H1 (cell line): ENCODE measurements around the gene RND2. TPM values are rescaled to one million over a fixed set of nuclear protein-coding genes. Genes with fewer than 3 reads are reported as not detected.

Experiments used
- CTCF ChIA-PET: fragments of 300-600 bp; sonication (Branson Sonifier 250); formaldehyde crosslinking; loops from one replicate; lab custom pipeline; 2021; ENCODE audit not compliant: partially characterized antibody; lab: Charles Lee
- POLR2A ChIA-PET: fragments of 300-600 bp; sonication (Branson Sonifier 250); formaldehyde crosslinking; loops from one replicate; lab custom pipeline; 2021; ENCODE audit warnings: inconsistent platforms; ENCODE audit not compliant: partially characterized antibody; lab: Charles Lee
- DNase-seq, 2 experiments: peaks; one replicate each; pipeline versions ENCODE4 v3.0.0 to v3.0.0-alpha.2; 2010 to 2022; ENCODE audit warnings: low spot score in 2 of 2, low read depth in 1 of 2, mixed read lengths in 1 of 2
- FAIRE-seq: peaks from 2 replicates; lab custom pipeline; 2011; peaks lifted over from hg19 to GRCh38; lab: Jason Lieb, UNC
- H2AFZ ChIP-seq: 2 replicates; pipeline ENCODE4 v1.8.1; 2012; ENCODE audit warnings: low read length, inconsistent platforms
- H2AK5ac ChIP-seq: 2 replicates; pipeline ENCODE4 v1.6.1; 2013; ENCODE audit warnings: low read depth, low read length
- H2BK120ac ChIP-seq: replicated peaks from 2 replicates; pipeline ENCODE3; 2013; ENCODE audit warnings: low read depth, low read length, inconsistent platforms
- H2BK12ac ChIP-seq: 2 replicates; pipeline ENCODE4 v1.6.1; 2013; ENCODE audit warnings: low read depth, low read length
- H2BK15ac ChIP-seq: 2 replicates; pipeline ENCODE4 v1.6.1; 2013; ENCODE audit warnings: low read length
- H2BK20ac ChIP-seq: 2 replicates; pipeline ENCODE4 v1.6.1; 2013; ENCODE audit warnings: low read length
- H2BK5ac ChIP-seq: 2 replicates; pipeline ENCODE4 v1.6.1; 2013; ENCODE audit warnings: low read depth, low read length
- H3K14ac ChIP-seq: 2 replicates; pipeline ENCODE4 v1.6.1; 2013; ENCODE audit warnings: inconsistent platforms; ENCODE audit not compliant: insufficient read length
- H3K18ac ChIP-seq: 2 replicates; pipeline ENCODE4 v1.6.1; 2013; ENCODE audit warnings: low read length; ENCODE audit errors: extremely low read depth
- H3K23ac ChIP-seq: 2 replicates; pipeline ENCODE4 v1.6.1; 2013; ENCODE audit warnings: inconsistent platforms; ENCODE audit not compliant: insufficient read length
- H3K23me2 ChIP-seq: 2 replicates; pipeline ENCODE4 v1.6.1; 2013; ENCODE audit warnings: low read depth, low read length
- H3K27ac ChIP-seq: 2 replicates; pipeline ENCODE4 v1.6.1; 2011; ENCODE audit warnings: low read depth, low read length, inconsistent platforms
- H3K27me3 ChIP-seq, 4 experiments: replicated peaks in 1 of 4; 1 replicate in 1 of 4; 2 replicates in 3 of 4; pipeline versions ENCODE4 v1.6.1 to v1.8.1; 2011 to 2013; ENCODE audit warnings: low read length in 3 of 4, mild to moderate bottlenecking in 3 of 4, inconsistent platforms in 2 of 4, mixed read lengths in 2 of 4, moderate library complexity in 1 of 4; ENCODE audit not compliant: control insufficient read depth in 3 of 4, insufficient read depth in 3 of 4; ENCODE audit errors: extremely low read depth in 1 of 4
- H3K36me3 ChIP-seq, 4 experiments: 2 replicates each; pipeline versions ENCODE4 v1.6.1 to v1.8.1; 2011 to 2013; ENCODE audit warnings: mild to moderate bottlenecking in 4 of 4, low read length in 3 of 4, moderate library complexity in 2 of 4, control low read depth in 1 of 4, inconsistent platforms in 1 of 4; ENCODE audit not compliant: insufficient read depth in 4 of 4, control insufficient read depth in 2 of 4
- H3K4ac ChIP-seq: replicated peaks from 2 replicates; pipeline ENCODE3; 2013; ENCODE audit warnings: low read length, low read depth, mixed read lengths, inconsistent platforms; ENCODE audit not compliant: insufficient read length
- H3K4me1 ChIP-seq, 4 experiments: replicated peaks in 1 of 4; 1 replicate in 1 of 4; 2 replicates in 3 of 4; pipeline versions ENCODE4 v1.6.1 to v1.8.1; 2011 to 2013; ENCODE audit warnings: low read length in 3 of 4, inconsistent platforms in 2 of 4, mixed read lengths in 1 of 4; ENCODE audit not compliant: insufficient read depth in 4 of 4, control insufficient read depth in 3 of 4
- H3K4me2 ChIP-seq, 2 experiments: 2 replicates each; pipeline versions ENCODE4 v1.6.1 to v1.8.1; 2011 to 2013; ENCODE audit warnings: low read depth in 2 of 2, low read length in 2 of 2, control low read depth in 1 of 2, inconsistent platforms in 1 of 2, mild to moderate bottlenecking in 1 of 2; ENCODE audit not compliant: insufficient read depth in 1 of 2
- H3K4me3 ChIP-seq, 4 experiments: fragments of 200-600, 300-600 bp in 1 of 4; sonication (generic), shearing (Covaris generic), sonication (Bioruptor Twin) in 1 of 4; 2 replicates each; pipeline versions ENCODE4 v1.5.1 to v1.8.1; 2011 to 2016; ENCODE audit warnings: low read length in 4 of 4, low read depth in 3 of 4, control low read depth in 2 of 4, inconsistent platforms in 2 of 4, mild to moderate bottlenecking in 2 of 4, mixed read lengths in 1 of 4, moderate library complexity in 1 of 4; ENCODE audit not compliant: insufficient read depth in 2 of 4; ENCODE audit errors: extremely low read depth in 1 of 4
- H3K56ac ChIP-seq: replicated peaks from 2 replicates; pipeline ENCODE3; 2013; ENCODE audit warnings: low read depth, mild to moderate bottlenecking, mixed read lengths, low read length, inconsistent platforms; ENCODE audit not compliant: insufficient read length
- H3K79me1 ChIP-seq: 2 replicates; pipeline ENCODE4 v1.6.1; 2013; ENCODE audit warnings: low read depth, low read length, control low read depth
- H3K79me2 ChIP-seq, 2 experiments: 2 replicates each; pipeline versions ENCODE4 v1.6.1 to v1.8.1; 2012 to 2013; ENCODE audit warnings: low read length in 2 of 2, mild to moderate bottlenecking in 2 of 2, inconsistent platforms in 1 of 2; ENCODE audit not compliant: insufficient read depth in 2 of 2, control insufficient read depth in 1 of 2
- H3K9ac ChIP-seq, 4 experiments: replicated peaks in 1 of 4; 1 replicate in 1 of 4; 2 replicates in 3 of 4; pipeline versions ENCODE4 v1.6.1 to v1.8.1; 2011 to 2013; ENCODE audit warnings: low read depth in 3 of 4, low read length in 3 of 4, control low read depth in 2 of 4, mild to moderate bottlenecking in 2 of 4, moderate library complexity in 2 of 4, inconsistent platforms in 1 of 4; ENCODE audit errors: extremely low read depth in 1 of 4
- H3K9me3 ChIP-seq, 2 experiments: 2 replicates each; pipeline versions ENCODE4 v1.6.1 to v1.8.1; 2012 to 2013; ENCODE audit warnings: mild to moderate bottlenecking in 2 of 2, moderate library complexity in 2 of 2, control low read depth in 1 of 2, inconsistent platforms in 1 of 2, low read depth in 1 of 2, low read length in 1 of 2, mixed read lengths in 1 of 2; ENCODE audit not compliant: insufficient read depth in 2 of 2
- H4K20me1 ChIP-seq, 2 experiments: replicated peaks in 1 of 2; 2 replicates each; pipeline versions ENCODE3 to v1.8.1; 2011 to 2013; ENCODE audit warnings: inconsistent platforms in 2 of 2, low read length in 2 of 2, mild to moderate bottlenecking in 1 of 2; ENCODE audit not compliant: insufficient read depth in 2 of 2, control insufficient read depth in 1 of 2
- H4K5ac ChIP-seq: 2 replicates; pipeline ENCODE4 v1.6.1; 2013; ENCODE audit warnings: low read length, low read depth, mixed read lengths, inconsistent platforms; ENCODE audit not compliant: insufficient read length
- H4K8ac ChIP-seq: 2 replicates; pipeline ENCODE4 v1.8.0; 2013; ENCODE audit warnings: mild to moderate bottlenecking, moderate library complexity, low read length, inconsistent platforms; ENCODE audit not compliant: insufficient read depth; ENCODE audit errors: extremely low read depth
- H4K91ac ChIP-seq: replicated peaks from 2 replicates; pipeline ENCODE3; 2013; ENCODE audit warnings: low read length, mixed read lengths, inconsistent platforms; ENCODE audit not compliant: insufficient read length
- ATF3 ChIP-seq: IDR thresholded peaks from 2 replicates; pipeline ENCODE4 v1.6.1; 2011; ENCODE audit warnings: low read depth, mild to moderate bottlenecking, low read length; ENCODE audit not compliant: insufficient read depth
- BRCA1 ChIP-seq: IDR thresholded peaks from 2 replicates; pipeline ENCODE4 v1.6.1; 2012; ENCODE audit warnings: low read depth, low read length, improper control_type of control experiment
- CHD1 ChIP-seq: IDR thresholded peaks from 2 replicates; pipeline ENCODE4 v1.6.1; 2012; ENCODE audit warnings: low read depth, low read length, improper control_type of control experiment
- EZH2 ChIP-seq: fragments of 200-600 bp; sonication (generic); IDR thresholded peaks from 2 replicates; pipeline ENCODE4 v1.7.1; 2012; ENCODE audit warnings: low read depth, mild to moderate bottlenecking, moderate library complexity, low read length, inconsistent platforms; ENCODE audit not compliant: severe bottlenecking
- JUN ChIP-seq: IDR thresholded peaks from 2 replicates; pipeline ENCODE4 v1.6.1; 2011; ENCODE audit warnings: low read depth, mild to moderate bottlenecking, improper control_type of control experiment, low read length
- KDM4A ChIP-seq: IDR thresholded peaks from one replicate; pipeline ENCODE4 v1.7.1; 2012; ENCODE audit warnings: low read depth, mild to moderate bottlenecking, moderate library complexity, low read length, inconsistent platforms; ENCODE audit not compliant: severe bottlenecking
- KDM5A ChIP-seq: fragments of 200-600 bp; IDR thresholded peaks from 2 replicates; pipeline ENCODE4 v1.7.1; 2012; ENCODE audit warnings: mild to moderate bottlenecking, low read length, inconsistent platforms, mixed read lengths
- MAFK ChIP-seq: IDR thresholded peaks from 2 replicates; pipeline ENCODE4 v1.6.1; 2012; ENCODE audit warnings: low read depth, mild to moderate bottlenecking, improper control_type of control experiment, low read length
- PHF8 ChIP-seq: fragments of 200-600 bp; sonication (generic); conservative IDR thresholded peaks from 2 replicates; pipeline ENCODE4 v1.7.1; 2012; ENCODE audit warnings: low read depth, mild to moderate bottlenecking, inconsistent platforms, low read length, moderate library complexity
- POLR2A ChIP-seq, 2 experiments: IDR thresholded peaks; 1 replicate in 1 of 2; 2 replicates in 1 of 2; pipeline ENCODE4 v1.6.1; 2011; ENCODE audit warnings: low read depth in 2 of 2, low read length in 2 of 2, mild to moderate bottlenecking in 2 of 2; ENCODE audit errors: control extremely low read depth in 1 of 2
- ZNF274 ChIP-seq: IDR thresholded peaks from 2 replicates; pipeline ENCODE4 v1.7.0; 2012; ENCODE audit warnings: low read length, borderline replicate concordance; ENCODE audit errors: extremely low read depth
- WGBS, 2 experiments: shearing (Covaris generic) in 1 of 2; methylation state at CpG; one replicate each; pipeline versions ENCODE4 v1.1.6 to v1.1.7; 2013 to 2015; ENCODE audit warnings: low lambda C conversion rate in 2 of 2, mixed read lengths in 2 of 2, inconsistent platforms in 1 of 2, low coverage in 1 of 2, missing lambda C conversion rate in 1 of 2; ENCODE audit not compliant: insufficient replicate concordance in 2 of 2, insufficient coverage in 1 of 2, insufficient read length in 1 of 2; ENCODE audit errors: extremely low coverage in 1 of 2, missing lambda C conversion rate in 1 of 2; 5-methylcytosine and 5-hydroxymethylcytosine counted together
- polyA plus RNA-seq, 7 experiments: library from polyadenylated mRNA; depleted of rRNA in 3 of 7; stranded (reverse) in 5 of 7; unstranded in 2 of 7; fragments of >200 nt in 5 of 7; fragments of 200-250 nt in 2 of 7; gene quantifications; 1 replicate in 5 of 7; 2 replicates in 1 of 7; 4 replicates in 1 of 7; pipeline versions ENCODE4 v1.2.1 to v1.2.3, GENCODE V29; 2011 to 2013; ENCODE audit warnings: missing spikeins in 2 of 7, mixed read lengths in 2 of 7
- total RNA-seq: library from RNA; stranded (reverse); fragmentation: NEBNext Ultra II Directional; extraction: Animal tissue kit (Norgen Biotek cat#: 25700); gene quantifications from 2 replicates; pipeline ENCODE4 v1.2.1, GENCODE V29; 2021
- TF ChIP-seq, protein P1 (sequence below): IDR thresholded peaks from 2 replicates; pipeline ENCODE4 v1.6.1; 2011; ENCODE audit warnings: low read length, improper control_type of control experiment

Gene RND2
- total and polyA plus RNA-seq, 2 of the 8 experiments (the other 6 are each of a cell fraction or from before 2014, with no cell fraction given): 51.3 to 61.4 TPM

- Histone ChIP-seq H3K79me2 (no peaks in the 10 kb centered on the region), H4K20me1 (no peaks in the 10 kb centered on the region), H2BK12ac (no peak overlapping the region), H3K4me2 (no peak overlapping the region), H2BK5ac (no peak overlapping the region), H4K8ac (no peak overlapping the region), H4K5ac (no peak overlapping the region), H3K56ac (no peak overlapping the region), H4K91ac (no peak overlapping the region), H3K9me3 (peaks cover 0 to 3% of the 10 kb centered on the region in 2 experiments; a peak in 1 of 4 replicates), H3K23ac (no peak overlapping the region), H3K36me3 (no peaks in the 10 kb centered on the region), H2BK15ac (no peak overlapping the region), H2AFZ (no peak overlapping the region), H3K9ac (no peak overlapping the region), H3K27me3 (no peaks in the 10 kb centered on the region), H3K27ac (no peak overlapping the region), H3K79me1 (no peaks in the 10 kb centered on the region), H3K4me1 (peaks cover 0 to 8% (median 3%) of the 10 kb centered on the region in 4 experiments; a peak in 4 of 7 replicates), H3K4ac (no peak overlapping the region), H2BK20ac (no peak overlapping the region), H3K18ac (no peak overlapping the region), H3K23me2 (peaks cover 4% of the 10 kb centered on the region), H3K14ac (no peak overlapping the region), H2AK5ac (no peak overlapping the region), H2BK120ac (no peak overlapping the region), H3K4me3 (no peak overlapping the region)
- FAIRE-seq (no peak), DNase-seq (no peak)
- CTCF ChIA-PET: interaction anchor here (0.6 to 4.7 kb wide), 3 partner anchors 10 to 22 kb away, joined by 3 to 20 read pairs (median 3); partner anchors contain the start of gene RPL27
- WGBS, 2 experiments: 89% methylated on average over 2 of the region's 2 CpGs; no CpG with 5 or more reads in 1 of the 2 experiments
- POLR2A ChIA-PET: interaction anchor here (0.8 kb wide), 2 partner anchors 22 to 61 kb away, joined by 3 read pairs; no protein-coding TSS in a partner anchor
- TF ChIP-seq ZNF274 (no peak), CHD1 (no peak), EZH2 (no peak), JUN (no peak), ATF3 (no peak), PHF8 (no peak), KDM4A (no peak), KDM5A (no peak), POLR2A (IDR thresholded peaks at IDR 0.05; ENCODE audit: control extremely low read depth in 1 of 2, low read depth in 2 of 2, low read length in 2 of 2) (no peak), MAFK (no peak), BRCA1 (no peak)
- TF ChIP-seq, protein P1, sequence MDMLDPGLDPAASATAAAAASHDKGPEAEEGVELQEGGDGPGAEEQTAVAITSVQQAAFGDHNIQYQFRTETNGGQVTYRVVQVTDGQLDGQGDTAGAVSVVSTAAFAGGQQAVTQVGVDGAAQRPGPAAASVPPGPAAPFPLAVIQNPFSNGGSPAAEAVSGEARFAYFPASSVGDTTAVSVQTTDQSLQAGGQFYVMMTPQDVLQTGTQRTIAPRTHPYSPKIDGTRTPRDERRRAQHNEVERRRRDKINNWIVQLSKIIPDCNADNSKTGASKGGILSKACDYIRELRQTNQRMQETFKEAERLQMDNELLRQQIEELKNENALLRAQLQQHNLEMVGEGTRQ: no peak
Observed at GRCh38 chr17:42975265-42975664, 49.8 kb upstream of the RND2 start.
